NCI-H526 (cell line): Measurements from ENCODE around the gene MKX.

Experiments
- DNase-seq, 2 experiments: peaks; one replicate each; lab custom pipeline; 2025; lab: John Stamatoyannopoulos, UW

Gene MKX

DNA sequence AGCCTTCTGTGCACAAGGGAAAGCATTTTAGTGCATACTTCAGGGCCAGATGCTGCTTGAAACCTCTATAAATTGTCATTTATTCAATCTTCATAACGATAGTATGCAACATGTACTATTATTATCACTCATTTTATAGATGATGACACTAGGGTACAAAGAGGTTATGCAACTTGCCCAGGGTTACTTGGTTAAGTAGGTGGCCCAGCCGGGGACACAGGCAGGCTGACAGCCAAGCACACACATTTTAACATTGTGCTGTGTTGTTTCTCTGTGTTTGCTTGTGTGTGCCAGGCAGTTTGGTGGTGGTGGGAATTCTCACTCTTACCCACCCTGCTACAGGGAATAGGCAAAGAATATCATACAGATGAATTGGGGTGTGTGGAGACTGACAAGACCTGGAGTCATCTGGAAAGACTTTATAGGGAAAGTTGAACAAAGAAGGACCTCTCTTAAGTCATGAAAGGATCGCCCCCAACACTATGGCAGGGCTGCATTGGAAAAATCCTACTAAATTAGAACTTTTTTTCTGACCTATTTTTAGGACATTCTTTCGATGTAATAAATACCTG lies 98.9 kb downstream of the MKX start:
- DNase-seq, result no peak

DNA sequence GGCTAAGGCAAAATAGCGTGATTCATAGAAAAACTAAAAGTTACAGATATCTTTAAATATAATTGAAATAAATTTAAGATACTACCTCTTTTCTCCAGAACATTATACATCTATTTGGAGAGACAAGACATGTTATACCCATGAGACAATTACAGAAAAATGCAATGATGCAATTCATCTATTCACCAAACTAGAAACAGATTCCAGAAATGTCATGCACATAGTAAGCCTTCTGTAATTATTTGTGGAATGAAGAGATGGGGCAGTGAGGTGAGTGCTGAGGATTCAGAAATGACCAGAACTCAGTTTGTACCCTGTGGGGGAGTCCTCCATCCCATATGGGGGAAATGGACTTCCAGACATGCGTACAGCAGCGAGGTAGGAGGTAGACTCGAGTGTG lies 99.4 kb downstream of the MKX start:
- no peak for DNase-seq

DNA sequence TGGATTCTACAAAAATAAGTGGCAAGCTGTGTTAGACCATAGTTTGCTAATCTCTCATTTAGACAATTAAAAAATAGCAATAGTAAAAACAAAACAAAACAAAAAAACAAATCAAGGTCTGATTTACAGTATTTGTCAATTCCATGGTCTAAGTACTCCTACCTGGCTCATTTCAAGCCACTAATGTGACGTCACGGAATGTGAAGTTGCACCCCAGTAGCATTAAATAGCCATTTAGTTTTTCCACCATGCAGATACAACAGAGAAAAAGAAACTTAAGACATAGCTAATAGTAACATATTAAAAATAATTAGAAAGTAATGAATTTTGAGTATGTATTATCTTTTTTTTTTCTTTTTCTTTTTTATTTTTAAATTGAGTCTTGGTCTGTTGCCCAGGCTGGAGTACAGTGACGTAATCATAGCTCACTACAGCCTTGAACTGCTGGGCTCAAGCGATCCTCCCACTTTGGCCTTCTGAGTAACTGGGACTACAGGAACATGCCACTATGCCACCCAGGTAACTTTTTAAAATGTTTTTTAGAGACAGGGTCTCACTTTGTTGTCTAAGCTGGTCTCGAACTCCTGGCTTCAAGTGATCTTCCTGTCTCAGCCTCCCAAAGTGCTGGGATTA lies 101.2 kb downstream of the MKX start:
- no peak for DNase-seq

DNA sequence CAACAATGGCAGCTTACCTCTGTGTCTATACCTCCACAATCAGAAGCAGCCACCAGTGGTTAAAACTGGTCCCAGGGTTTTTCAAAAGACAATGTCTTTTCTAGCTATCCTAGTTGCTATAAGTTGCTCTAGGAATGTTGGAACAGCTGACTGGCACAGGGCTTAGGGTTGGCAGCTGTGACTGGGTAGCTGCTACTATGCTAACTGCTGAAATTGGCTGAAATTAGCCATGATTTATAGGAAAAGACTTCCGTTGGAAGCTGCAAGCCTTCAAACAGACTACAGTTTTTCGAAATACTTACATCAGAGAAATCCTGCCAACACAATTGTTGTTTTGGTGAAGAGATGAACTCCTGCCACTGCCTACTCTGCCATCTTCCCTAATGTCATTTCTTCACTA lies 102.3 kb downstream of the MKX start:
- DNase-seq, result no peak

DNA sequence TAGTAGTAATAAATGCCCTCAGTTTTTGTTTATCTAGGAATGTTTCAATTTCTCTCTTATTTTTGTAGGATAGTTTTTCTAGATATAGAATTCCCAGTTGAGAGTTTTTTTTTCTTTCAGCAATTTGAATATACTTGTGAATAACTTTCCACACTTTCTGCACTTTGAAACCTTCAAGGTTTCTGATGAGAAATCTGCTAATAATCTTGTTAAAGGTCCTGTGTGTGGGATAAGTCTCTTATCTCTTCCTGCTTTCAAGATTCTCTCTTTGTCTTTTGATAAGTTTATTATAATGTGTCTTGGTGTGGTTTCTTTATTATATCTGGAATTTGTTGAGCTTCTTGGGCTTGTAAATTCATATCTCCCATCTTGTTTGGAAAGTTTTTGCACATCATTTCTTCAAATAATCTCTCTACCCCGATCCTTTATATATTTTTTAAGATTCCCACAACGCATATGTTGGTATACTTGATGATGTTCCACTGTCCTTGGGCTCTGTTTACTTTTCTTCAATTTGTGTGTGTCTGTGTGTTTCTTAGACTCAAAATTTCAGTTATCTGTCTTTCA lies 103.5 kb downstream of the MKX start:
- DNase-seq, result no peak

DNA sequence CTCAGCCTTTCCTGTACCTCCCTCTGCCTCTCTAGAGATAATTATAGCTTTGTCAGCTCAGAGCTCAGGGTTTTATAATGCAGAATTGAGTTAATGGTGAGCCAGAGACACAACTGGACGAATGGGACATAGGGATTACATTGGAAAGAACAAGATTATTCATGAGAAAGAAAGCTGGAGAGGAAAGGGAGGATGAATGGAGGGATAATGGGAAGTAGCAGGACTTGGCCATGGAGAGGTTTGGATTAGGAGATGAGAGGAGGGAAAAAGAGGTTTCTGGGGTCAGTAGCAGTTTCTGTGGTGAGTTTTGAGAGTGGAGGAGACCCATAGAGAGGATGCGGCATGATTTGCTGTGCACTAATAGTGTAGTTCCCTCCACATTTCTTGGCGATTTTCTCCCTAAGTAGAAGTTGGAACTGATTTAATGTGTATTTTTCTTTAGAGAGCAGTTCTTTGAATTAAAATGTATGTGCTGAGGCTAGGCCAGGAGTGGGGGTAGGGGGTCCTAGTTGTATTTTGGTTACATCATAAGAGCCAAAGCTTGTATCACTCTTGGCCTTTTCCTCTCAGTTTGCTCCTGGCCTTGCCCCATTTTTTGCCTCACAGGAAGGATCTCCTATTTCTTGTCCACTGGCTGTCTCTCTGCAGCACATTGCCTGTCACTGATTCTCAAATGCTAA lies 107.4 kb downstream of the MKX start:
- no peak for DNase-seq

DNA sequence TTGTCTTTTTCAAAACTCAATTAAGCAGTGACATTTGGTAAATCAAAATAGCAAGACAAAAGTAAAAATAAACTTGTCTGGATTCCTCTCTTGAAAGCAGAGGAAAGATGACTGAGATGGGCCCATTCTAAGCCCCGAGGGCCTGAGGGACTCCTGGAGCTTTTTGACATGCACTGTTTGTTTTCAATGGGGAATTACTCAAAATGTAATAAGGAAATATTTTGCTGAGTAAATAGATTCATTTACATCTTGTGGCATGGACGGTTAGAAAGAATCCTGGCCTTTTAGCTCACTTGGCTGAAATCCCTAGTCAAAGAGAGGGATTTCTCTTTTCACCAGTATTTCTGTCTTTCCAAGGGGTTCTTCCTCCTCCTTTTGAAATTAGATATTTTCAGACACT lies 108.0 kb downstream of the MKX start:
- DNase-seq, result peak in 1 of 2 experiments; percentile 52

DNA sequence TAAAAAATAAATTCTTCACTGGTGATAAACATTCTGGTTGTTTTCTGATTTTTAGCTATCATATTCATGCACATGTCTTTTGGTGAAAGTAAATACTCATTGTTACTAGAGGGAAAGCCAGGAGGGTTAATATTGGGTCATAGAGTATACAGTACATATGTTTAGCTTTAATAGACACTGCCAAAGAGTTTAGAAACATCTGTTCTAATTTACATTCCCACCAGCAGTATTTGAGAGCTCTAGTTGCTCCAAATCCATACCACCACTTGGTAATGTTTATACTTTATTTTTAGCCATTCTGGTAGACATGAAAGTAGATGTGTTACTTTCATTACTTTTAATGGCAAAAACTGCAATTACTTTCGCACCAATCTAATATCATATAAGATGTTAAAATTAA lies 108.8 kb downstream of the MKX start:
- no peak for DNase-seq

DNA sequence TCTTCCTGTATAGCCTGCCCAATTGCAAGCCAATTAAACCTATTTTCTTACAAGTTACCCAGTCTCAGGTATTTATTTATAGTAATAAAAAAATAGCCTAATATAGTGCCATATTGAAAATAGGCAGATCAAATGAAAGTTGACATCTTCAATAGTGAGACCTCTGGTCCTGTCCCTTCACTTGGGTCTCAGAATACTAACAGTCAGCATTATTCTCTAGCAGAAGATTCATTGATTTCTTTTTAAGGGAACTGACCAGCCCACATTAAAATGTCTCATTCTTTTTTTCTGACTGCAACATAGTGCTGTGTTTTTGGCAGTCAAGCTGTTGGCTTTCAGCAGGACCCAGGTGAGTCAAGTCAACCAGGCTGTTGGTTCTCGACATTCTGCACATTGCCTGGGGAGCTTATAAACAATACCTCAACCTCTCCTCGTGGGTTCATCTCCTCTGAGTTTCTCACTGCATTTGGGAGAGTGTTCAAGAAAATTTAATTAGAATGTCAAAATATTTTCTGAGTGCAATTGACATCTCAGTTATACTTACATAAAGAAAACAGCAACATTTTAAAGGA lies 109.8 kb downstream of the MKX start:
- DNase-seq, result no peak

DNA sequence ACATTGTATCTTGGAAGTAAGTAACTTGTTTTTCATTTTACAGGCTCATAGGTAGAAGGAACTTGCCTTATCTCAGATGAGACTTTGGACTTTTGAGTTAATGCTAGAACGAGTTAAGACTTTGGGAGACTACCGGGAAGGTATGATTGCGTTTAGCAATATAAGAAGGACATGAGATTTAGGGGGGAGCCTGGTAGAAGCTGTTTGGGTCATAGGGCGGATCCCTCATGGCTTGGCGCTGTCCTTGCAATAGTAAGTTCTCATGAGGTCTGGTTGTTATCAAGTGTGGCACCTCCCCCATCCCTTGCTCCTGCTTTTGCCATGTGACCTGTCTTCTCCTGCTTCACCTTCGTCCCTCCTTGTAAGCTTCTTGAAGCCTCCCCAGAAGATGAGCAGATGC lies 110.3 kb downstream of the MKX start:
- DNase-seq, result no peak

DNA sequence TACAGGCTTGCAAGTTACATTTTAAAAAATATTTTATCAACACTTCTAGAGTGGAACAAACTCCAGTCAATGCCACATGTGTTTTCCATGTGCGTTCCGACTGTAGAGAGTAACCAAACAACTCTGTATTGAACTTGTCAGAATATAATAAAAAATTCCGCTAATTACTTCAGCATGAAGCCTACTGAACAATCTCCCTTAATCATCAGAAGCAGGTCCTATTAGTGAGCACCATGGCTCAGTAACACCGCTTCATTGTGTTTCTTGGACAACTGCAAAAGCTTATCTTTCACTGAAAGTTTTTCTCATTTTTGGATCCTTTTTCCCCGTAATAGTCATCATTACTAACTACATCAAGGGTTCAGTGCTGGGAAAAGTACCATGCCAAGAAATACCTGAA lies 117.0 kb downstream of the MKX start:
- DNase-seq, result no peak

DNA sequence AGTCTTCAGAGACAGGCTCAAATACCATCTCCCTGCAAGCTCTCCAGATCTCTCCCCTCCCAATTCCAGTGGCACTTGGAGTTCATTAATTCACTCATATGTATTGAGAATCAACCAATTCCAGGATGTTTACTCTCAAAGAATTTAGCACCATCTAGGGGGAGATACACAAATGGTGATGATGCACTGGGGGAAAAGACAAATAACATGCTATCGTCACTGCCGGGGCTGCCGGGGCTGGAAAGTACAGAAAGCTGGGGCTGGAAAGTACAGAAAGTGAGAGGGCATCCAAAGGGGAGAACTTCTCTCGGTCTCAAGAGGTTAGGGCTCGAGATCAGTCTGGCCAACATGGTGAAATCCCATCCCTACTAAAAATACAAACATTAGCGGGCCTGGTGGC lies 118.7 kb downstream of the MKX start:
- DNase-seq, result no peak

DNA sequence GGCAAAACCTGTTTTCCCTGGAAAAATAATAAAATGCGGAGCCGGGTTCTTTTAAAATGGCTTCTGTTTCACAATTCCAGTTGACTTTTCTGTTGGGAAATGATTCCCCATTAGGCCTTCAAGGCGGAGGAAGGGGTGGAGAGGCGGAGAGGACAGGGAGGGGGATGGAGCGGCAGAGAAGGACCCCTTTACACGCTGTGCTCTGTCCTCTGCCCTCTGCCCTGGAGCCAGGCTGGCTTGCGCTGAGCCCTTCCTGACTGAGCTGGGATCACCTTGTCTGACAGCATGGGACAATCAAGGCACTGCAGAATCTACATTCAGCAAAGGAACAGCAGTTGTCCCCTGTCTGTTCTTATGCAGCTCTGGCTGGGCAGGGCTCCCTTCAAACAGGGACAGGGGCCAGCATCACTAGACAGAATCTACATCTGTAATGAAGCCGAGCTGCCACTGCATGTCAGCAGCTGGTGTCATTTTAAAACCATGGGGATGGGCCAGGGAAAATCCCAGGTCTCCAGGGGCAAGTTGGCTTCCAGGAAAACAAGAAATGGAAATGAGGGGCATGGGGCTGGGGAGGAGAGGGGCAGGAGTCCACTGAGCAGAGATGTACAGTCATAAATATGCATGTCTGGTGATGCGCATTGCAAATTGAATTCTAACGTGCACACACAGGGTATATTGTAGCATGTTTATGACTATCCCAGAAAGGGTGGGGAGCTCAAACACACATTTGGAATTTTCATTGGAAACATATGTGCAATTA lies 120.0 kb downstream of the MKX start:
- peak; percentile 71 to 82 for DNase-seq

DNA sequence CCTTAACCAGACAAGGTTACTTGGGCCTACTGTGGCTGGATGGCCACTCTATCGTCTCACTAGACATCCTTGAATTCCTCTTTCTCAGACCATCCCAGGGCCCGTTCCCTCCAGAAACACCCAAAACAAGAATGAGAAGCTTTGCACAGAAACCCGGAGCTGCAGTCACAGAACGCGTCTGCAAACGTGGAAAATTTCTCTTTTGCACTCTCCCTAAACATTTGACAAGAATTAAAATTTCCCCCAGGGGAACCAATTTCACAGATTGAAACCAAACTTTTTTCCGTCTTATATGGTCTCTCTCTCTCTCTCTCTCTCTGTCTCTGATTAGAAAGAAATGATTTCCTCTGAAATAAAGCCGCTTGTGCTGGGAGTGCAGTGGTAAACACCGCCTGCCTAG lies 120.7 kb downstream of the MKX start:
- DNase-seq, result no peak
